ENCODE measurements around the gene PLCB1. TPM values are rescaled to one million over a fixed set of nuclear protein-coding genes. Genes with fewer than 3 reads are reported as not detected.
"Not testable (repeated sequence)": the region's sequence is repeated elsewhere in the genome, so short reads cannot be mapped to it uniquely, and the experiment has no call there.

Gene PLCB1
- polyA plus RNA-seq (ENCODE audit: insufficient read length in 12 of 12): 10 to 100 TPM in 7 of 12 donors, 1 to 10 TPM in 4, not detected in 1; 7.4 to 17.8 (median 10.6) TPM
- long read RNA-seq, donor 1, full-length matches to known transcripts: 1 of 1 reads
- long read RNA-seq, donor 1, partial matches to known transcripts: 0 of 1 reads
- long read RNA-seq, donor 1, other reads (novel, unspliced or antisense): 0 of 1 reads
- long read RNA-seq, donor 2, full-length matches to known transcripts: 1 of 1 reads
- long read RNA-seq, donor 2, partial matches to known transcripts: 0 of 1 reads
- long read RNA-seq, donor 2, other reads (novel, unspliced or antisense): 0 of 1 reads
- long read RNA-seq, donor 3: 0 reads
- long read RNA-seq, donor 4: 0 reads
- long read RNA-seq, donor 5: 0 reads
- long read RNA-seq, donor 6: 0 reads
- long read RNA-seq, donor 7: 0 reads
- long read RNA-seq, donor 8: 0 reads
- long read RNA-seq, donor 9: 0 reads
- long read RNA-seq, donor 10: 0 reads
- long read RNA-seq, donor 11: 0 reads

GRCh38 chr20:8131598-8132483 lies at the start of gene PLCB1:
PLCB1 (plus strand) TSS chr20:8132266; CDS start chr20:8132652, 386 bp downstream.
- DNase-seq: peak; percentile 91

GRCh38 chr20:8082989-8083388 lies 49.1 kb upstream of the PLCB1 start:
- DNase-seq: peak; percentile 68

GRCh38 chr20:8089668-8090067 lies 42.4 kb upstream of the PLCB1 start:
- DNase-seq: no peak

- DNase-seq: peak; percentile 77
These were observed 37.6 kb upstream of the PLCB1 start for GRCh38 chr20:8094415-8094818.

GRCh38 chr20:8094850-8095249 lies 37.2 kb upstream of the PLCB1 start:
- DNase-seq: no peak

- no peak for DNase-seq
These were observed 36.2 kb upstream of the PLCB1 start for GRCh38 chr20:8095648-8096572.

- DNase-seq: no peak
These were observed 34.8 kb upstream of the PLCB1 start for GRCh38 chr20:8097307-8097706.

- no peak for DNase-seq
These were observed 27.8 kb upstream of the PLCB1 start for GRCh38 chr20:8104252-8104651.

- DNase-seq: not testable (repeated sequence)
These were observed 17.5 kb upstream of the PLCB1 start for GRCh38 chr20:8114612-8115011.

GRCh38 chr20:8115436-8115835 lies 16.6 kb upstream of the PLCB1 start:
- DNase-seq: no peak

- DNase-seq: no peak
These were observed 15.8 kb upstream of the PLCB1 start for GRCh38 chr20:8116067-8116811.

- no peak for DNase-seq
These were observed 14.4 kb upstream of the PLCB1 start for GRCh38 chr20:8117636-8118035.

GRCh38 chr20:8118039-8118438 lies 14.0 kb upstream of the PLCB1 start:
- no peak for DNase-seq

GRCh38 chr20:8118760-8119159 lies 13.3 kb upstream of the PLCB1 start:
- no peak for DNase-seq

GRCh38 chr20:8121666-8122065 lies 10.4 kb upstream of the PLCB1 start:
- DNase-seq: no peak

GRCh38 chr20:8124639-8125038 lies 7.4 kb upstream of the PLCB1 start:
- no peak for DNase-seq

GRCh38 chr20:8126181-8126580 lies 5.9 kb upstream of the PLCB1 start:
- DNase-seq: no peak

- DNase-seq: no peak
These were observed 5.2 kb upstream of the PLCB1 start for GRCh38 chr20:8126841-8127378.

GRCh38 chr20:8127553-8128255 lies 4.4 kb upstream of the PLCB1 start:
- no peak for DNase-seq

Measured in muscle of arm (tissue), 14 donors.